Activated CD8-positive, alpha-beta T cell treated with anti-CD3 and anti-CD28 coated beads, Interleukin-2, amount 10 ng/mL, durations not matched to agents 7 days and 5 days (primary cell): ENCODE data around the gene MPRIP. TPM values are rescaled to one million over a fixed set of nuclear protein-coding genes. Genes with fewer than 3 reads are reported as not detected.

Experiments
- ATAC-seq: fragments of 150-1000 bp; cut with Tn5 transposase; one replicate; pipeline ENCODE4 v1.10.0; 2021; ENCODE audit warnings: moderate library complexity
- CTCF ChIA-PET: fragments of 350-600 bp; sonication (Branson Sonifier 250); formaldehyde crosslinking; loops from one replicate; lab custom pipeline; 2021; ENCODE audit warnings: antibody characterized with exemption; lab: Charles Lee
- POLR2A ChIA-PET: fragments of 350-600 bp; sonication (Branson Sonifier 250); formaldehyde crosslinking; loops from one replicate; lab custom pipeline; 2021; ENCODE audit warnings: antibody characterized with exemption; lab: Charles Lee
- DNase-seq: peaks from one replicate; pipeline ENCODE4 v3.0.0-alpha.2; 2020
- H3K27ac Mint-ChIP-seq: one replicate; pipeline ENCODE4 v1.8.0; 2021; ENCODE audit warnings: mild to moderate bottlenecking, mixed read lengths
- H3K27me3 Mint-ChIP-seq: one replicate; pipeline ENCODE4 v1.8.0; 2021; ENCODE audit warnings: low read depth, mixed read lengths
- H3K36me3 Mint-ChIP-seq: one replicate; pipeline ENCODE4 v1.8.0; 2021; ENCODE audit warnings: low read depth, mixed read lengths
- H3K4me1 Mint-ChIP-seq: one replicate; pipeline ENCODE4 v1.8.0; 2021; ENCODE audit warnings: low read depth, mixed read lengths
- H3K4me3 Mint-ChIP-seq: one replicate; pipeline ENCODE4 v1.8.0; 2021; ENCODE audit warnings: mild to moderate bottlenecking, mixed read lengths
- H3K9me3 Mint-ChIP-seq: one replicate; pipeline ENCODE4 v1.8.0; 2022; ENCODE audit warnings: mixed read lengths; ENCODE audit not compliant: insufficient read depth
- total RNA-seq, 2 experiments: library from RNA; stranded (reverse); gene quantifications; one replicate each; pipeline ENCODE4 v1.2.3, GENCODE V29; 2021

Gene MPRIP
- total RNA-seq, 2 experiments from 2014 or later = 217 to 226 TPM

DNA sequence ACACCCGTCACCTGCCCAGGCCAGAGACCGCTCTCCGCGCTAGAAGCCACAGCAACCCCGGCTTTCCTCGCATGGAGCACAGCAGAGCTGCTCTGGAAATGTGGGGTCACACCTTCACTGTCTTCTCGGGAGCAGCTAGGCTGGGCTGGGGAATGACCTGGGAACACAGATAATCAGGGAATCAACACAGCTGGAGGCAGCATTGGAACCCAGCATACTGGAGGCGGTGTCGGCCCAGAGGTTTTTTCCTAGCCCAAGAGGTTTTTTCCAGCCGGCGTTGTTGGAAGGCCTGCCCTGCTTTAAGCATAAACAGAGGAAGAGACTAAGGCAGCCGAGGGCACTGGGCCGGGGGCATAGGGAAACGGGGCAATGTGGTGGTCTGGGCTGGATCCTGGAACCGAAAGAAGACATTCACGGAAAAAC is 164.7 kb downstream of the MPRIP start:
- no peak for DNase-seq
- CTCF ChIA-PET = interaction anchor here (0.8 kb wide), 1 partner anchor 17 kb away, joined by 3 read pairs; no protein-coding TSS in a partner anchor
- Mint-ChIP-seq H3K9me3 (no peaks in the 10 kb centered on the region), H3K36me3 (peaks cover 11% of the 10 kb centered on the region), H3K27ac (no peak overlapping the region), H3K4me3 (peak overlapping the region; percentile 45), H3K4me1 (peaks cover 33% of the 10 kb centered on the region), H3K27me3 (no peaks in the 10 kb centered on the region)
- ATAC-seq = no peak
- POLR2A ChIA-PET = interaction anchor here (0.9 kb wide), 1 partner anchor 17 kb away, joined by 4 read pairs; no protein-coding TSS in a partner anchor

DNA sequence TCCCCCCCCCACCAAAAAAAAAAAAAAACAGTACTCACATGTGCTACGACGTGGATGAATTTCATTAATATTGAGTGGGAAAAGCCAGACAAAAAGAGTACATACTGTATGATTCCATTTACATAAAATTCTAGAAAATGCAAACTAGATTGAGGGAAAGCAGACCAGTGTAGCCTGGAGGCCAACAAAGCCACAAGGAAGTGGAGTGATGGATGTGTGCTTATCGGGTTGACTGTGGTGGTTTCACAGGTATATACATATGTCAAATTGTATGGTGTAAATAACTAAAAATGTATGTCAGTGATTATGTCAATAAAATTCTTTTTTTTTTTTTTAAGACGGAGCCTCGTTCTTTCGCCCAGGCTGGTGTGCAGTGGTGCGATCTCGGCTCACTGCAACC is 165.7 kb downstream of the MPRIP start:
- H3K4me1 Mint-ChIP-seq = peaks cover 33% of the 10 kb centered on the region
- POLR2A ChIA-PET = no interaction called here
- H3K9me3 Mint-ChIP-seq = no peaks in the 10 kb centered on the region
- H3K27me3 Mint-ChIP-seq = no peaks in the 10 kb centered on the region
- DNase-seq (no peak), ATAC-seq (no peak)
- CTCF ChIA-PET = no interaction called here
- no peak overlapping the region for H3K27ac Mint-ChIP-seq
- H3K36me3 Mint-ChIP-seq = peaks cover 12% of the 10 kb centered on the region
- H3K4me3 Mint-ChIP-seq = no peak overlapping the region

DNA sequence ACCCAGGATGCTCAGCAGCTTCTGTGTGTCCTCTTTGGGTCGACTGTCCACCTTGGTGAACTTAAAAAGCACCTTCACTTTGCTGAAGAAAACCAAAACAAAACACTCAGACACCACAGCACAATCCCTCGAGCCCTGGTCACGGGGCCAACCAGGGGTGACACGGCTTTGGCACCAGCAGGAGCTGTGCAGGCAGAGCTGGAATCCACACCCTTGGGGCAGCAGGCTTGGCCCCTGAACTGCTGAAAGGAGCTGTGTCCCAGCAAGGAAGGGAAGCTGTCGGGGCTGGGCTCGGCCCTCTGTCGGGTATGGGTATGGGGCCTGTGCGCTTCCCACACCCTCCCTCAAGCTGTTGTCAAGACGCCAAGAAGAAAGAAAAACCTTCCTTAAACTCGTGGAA is 171.5 kb downstream of the MPRIP start:
- Mint-ChIP-seq H3K4me1 (no peaks in the 10 kb centered on the region), H3K27me3 (no peaks in the 10 kb centered on the region), H3K9me3 (no peaks in the 10 kb centered on the region), H3K27ac (no peak overlapping the region), H3K36me3 (peaks cover 29% of the 10 kb centered on the region), H3K4me3 (no peak overlapping the region)
- DNase-seq = no peak
- POLR2A ChIA-PET = interaction anchor here (1.3 kb wide), 1 partner anchor 22 kb away, joined by 3 read pairs; no protein-coding TSS in a partner anchor
- CTCF ChIA-PET = interaction anchor here (0.9 kb wide), 1 partner anchor 72 kb away, joined by 3 read pairs; no protein-coding TSS in a partner anchor
- ATAC-seq = no peak

DNA sequence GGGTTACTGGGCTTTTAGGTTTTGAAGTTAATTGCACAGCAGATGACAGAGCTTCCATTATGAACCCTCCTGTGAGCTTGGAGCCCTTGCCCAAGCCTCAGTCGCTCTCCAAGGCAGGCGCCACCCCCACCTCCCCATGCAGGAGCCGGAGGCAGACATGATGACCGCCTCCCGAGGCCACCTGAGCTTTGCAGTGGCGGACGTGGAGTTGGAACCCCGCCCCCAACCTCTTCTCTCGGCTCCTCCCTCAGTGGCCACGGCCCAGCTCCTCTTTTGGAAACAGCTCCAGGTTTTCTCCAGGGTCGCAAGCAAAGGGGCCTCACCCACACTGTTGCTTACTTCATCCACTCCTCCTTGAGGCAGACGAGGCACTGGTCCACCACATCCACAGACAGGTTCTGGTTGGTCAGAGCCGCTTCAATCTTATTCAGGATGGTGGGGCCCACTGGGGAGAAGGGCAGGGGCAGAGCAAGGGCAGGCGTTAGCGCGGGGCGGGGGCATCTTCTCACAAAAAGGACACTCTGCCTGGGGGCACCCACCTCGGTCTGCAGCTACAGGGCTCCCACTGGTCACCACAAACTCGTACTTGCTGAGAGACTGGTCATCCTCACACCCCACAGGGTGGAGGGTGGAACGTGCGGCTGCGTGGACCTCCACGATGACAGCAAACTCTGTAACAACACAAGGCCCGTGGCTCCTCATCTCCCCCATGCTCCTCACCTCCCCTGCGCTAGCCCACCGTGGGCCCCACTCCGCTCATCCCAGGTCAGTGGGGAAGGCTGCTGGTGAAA is 172.6 kb downstream of the MPRIP start:
- ChIA-PET POLR2A (interaction anchor here (1.3 kb wide), 1 partner anchor 21 kb away, joined by 3 read pairs; no protein-coding TSS in a partner anchor), CTCF (no interaction called here)
- Mint-ChIP-seq H3K36me3 (peaks cover 33% of the 10 kb centered on the region), H3K9me3 (no peaks in the 10 kb centered on the region), H3K27me3 (no peaks in the 10 kb centered on the region), H3K4me1 (no peaks in the 10 kb centered on the region), H3K4me3 (no peak overlapping the region), H3K27ac (no peak overlapping the region)
- ATAC-seq (no peak), DNase-seq (no peak)

DNA sequence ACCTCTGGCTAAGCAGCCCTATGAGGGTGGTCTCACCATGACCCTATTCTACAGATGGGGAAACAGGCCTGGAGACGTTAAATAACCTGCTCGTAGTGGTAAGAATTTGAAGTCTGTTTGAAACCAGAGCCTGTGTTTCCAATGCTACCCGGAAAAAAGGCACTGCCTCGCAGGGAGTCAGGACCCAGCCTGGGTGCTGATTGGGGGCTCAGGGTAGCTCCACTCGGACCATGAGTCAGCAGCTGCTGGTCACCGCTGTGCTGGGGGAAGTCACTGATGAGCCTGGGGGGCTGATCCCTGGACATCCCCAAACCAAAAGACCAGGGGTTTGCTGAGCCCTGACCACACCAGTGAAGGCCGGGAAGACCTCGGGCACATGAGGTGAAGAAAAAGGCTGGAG is 173.3 kb downstream of the MPRIP start:
- Mint-ChIP-seq H3K4me3 (no peak overlapping the region), H3K27ac (no peak overlapping the region), H3K9me3 (no peaks in the 10 kb centered on the region), H3K27me3 (no peaks in the 10 kb centered on the region), H3K4me1 (no peaks in the 10 kb centered on the region), H3K36me3 (peaks cover 35% of the 10 kb centered on the region)
- no peak for ATAC-seq
- DNase-seq = no peak
- POLR2A ChIA-PET = no interaction called here
- CTCF ChIA-PET = no interaction called here

DNA sequence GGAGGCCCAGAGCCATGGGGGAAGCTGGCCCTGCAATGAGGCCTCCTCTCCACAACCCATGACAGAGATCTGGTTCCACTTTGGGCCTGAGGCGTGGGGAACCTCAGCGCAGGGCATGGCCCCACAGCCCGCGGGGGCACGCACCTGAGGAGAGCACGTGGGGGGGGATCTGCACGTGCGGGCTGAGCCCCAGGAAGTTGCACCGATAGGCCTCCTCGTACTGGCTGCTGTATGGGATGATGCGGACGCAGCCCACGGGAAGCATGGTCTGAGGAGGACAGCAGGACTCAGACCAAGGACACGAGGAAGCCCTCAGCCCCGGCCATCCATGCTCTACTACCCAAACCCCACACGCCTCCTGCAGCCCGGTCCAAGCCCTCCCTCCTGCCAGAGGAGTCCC is 174.0 kb downstream of the MPRIP start:
- H3K4me3 Mint-ChIP-seq = no peak overlapping the region
- ChIA-PET CTCF (no interaction called here), POLR2A (no interaction called here)
- H3K4me1 Mint-ChIP-seq = no peaks in the 10 kb centered on the region
- peaks cover 41% of the 10 kb centered on the region for H3K36me3 Mint-ChIP-seq
- no peaks in the 10 kb centered on the region for H3K27me3 Mint-ChIP-seq
- no peaks in the 10 kb centered on the region for H3K9me3 Mint-ChIP-seq
- ATAC-seq = no peak
- no peak for DNase-seq
- peak overlapping the region; percentile 50 for H3K27ac Mint-ChIP-seq

DNA sequence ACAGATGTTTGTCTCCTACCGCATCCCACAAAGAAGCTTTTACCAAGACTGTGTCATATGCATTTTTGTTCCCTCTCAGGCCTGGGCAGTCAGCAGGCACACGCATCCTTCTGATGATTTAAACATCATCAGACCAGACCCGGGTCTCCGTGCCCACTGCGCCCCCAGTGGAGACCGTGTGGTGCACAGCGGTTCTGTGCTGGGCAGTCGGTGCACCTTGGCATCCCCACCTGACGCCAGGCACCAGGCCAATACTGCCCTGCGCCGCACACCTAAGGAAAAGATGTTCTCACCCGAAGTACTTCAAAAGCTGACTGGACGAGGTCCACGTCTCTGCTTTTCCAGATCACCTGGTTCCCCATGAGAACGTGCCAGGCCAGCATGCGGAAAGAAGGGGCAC is 174.5 kb downstream of the MPRIP start:
- POLR2A ChIA-PET = no interaction called here
- Mint-ChIP-seq H3K36me3 (peaks cover 44% of the 10 kb centered on the region), H3K9me3 (no peaks in the 10 kb centered on the region)

DNA sequence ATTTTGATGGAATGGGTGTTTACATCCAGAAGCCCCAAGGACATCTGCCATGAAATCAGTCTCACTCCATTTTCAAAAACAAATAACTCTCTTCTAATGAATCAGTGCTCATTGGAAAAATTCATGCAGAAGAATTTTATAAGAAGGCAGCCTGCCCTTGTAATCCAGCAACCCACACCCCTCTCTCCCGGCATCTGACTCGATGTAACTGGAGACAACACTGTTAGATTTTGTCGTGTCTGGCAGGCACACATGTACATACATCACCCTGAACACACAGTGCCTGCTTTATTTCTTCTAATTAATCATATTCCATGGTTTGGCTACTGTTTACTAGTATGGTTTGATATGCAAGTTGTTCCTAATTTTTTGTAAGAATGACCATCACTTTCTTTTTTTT is 175.7 kb downstream of the MPRIP start:
- Mint-ChIP-seq H3K36me3 (peaks cover 48% of the 10 kb centered on the region), H3K4me3 (no peak overlapping the region), H3K4me1 (no peaks in the 10 kb centered on the region), H3K9me3 (no peaks in the 10 kb centered on the region), H3K27me3 (no peaks in the 10 kb centered on the region), H3K27ac (no peak overlapping the region)
- ATAC-seq (no peak), DNase-seq (no peak)
- POLR2A ChIA-PET = no interaction called here
- CTCF ChIA-PET = no interaction called here

More for the DNA sequence above, 174.5 kb downstream of the MPRIP start:
- Mint-ChIP-seq H3K27me3 (no peaks in the 10 kb centered on the region), H3K27ac (no peak overlapping the region), H3K4me3 (no peak overlapping the region), H3K4me1 (no peaks in the 10 kb centered on the region)
- DNase-seq (no peak), ATAC-seq (no peak)
- CTCF ChIA-PET = no interaction called here

DNA sequence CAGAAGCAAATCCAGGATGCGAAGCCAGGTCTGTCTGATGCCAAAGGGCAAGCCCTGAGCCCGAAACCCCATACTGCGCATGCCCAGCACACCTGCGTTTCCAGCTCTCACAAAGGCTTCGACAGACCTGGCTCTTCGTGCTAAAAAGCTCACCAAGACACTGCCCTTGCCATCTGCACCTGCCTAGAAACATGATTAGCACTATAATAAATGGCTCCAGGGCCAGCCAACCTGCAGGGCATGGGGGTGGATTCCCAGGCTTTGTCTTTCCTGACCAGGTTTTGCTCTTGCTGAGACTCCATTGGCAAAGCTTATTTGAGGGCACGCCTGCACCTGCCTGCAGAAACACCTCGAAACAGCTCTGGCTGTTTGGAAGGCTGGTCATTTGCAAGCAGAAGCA is 178.3 kb downstream of the MPRIP start:
- Mint-ChIP-seq H3K4me3 (no peak overlapping the region), H3K27me3 (no peaks in the 10 kb centered on the region), H3K9me3 (no peaks in the 10 kb centered on the region), H3K27ac (no peak overlapping the region), H3K36me3 (peaks cover 58% of the 10 kb centered on the region), H3K4me1 (no peaks in the 10 kb centered on the region)
- no peak for ATAC-seq
- ChIA-PET CTCF (interaction anchor here (1.4 kb wide), 1 partner anchor 78 kb away, joined by 3 read pairs; no protein-coding TSS in a partner anchor), POLR2A (interaction anchor here (0.9 kb wide), 1 partner anchor 17 kb away, joined by 3 read pairs; no protein-coding TSS in a partner anchor)
- DNase-seq = no peak

DNA sequence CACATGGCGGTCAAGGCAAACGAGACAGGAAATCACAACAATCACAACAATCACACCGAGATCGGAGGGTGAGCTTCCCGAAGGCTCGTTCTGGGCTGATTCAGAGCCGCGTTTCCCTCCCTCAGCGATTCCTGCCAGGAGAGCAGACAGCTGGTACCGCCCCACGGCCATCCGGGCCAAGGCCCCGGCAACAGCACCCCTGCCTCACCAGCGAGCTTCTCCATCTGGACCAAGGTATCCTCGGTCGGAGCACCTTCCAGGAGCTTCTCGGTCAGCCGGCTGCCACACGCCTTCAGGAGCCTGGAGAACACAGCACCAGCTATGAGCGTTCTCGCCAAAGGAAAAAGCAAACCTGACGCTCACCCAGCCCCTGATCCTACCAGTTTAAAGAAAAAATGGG is 179.1 kb downstream of the MPRIP start:
- Mint-ChIP-seq H3K4me1 (no peaks in the 10 kb centered on the region), H3K4me3 (no peak overlapping the region), H3K27me3 (no peaks in the 10 kb centered on the region), H3K36me3 (peaks cover 65% of the 10 kb centered on the region), H3K9me3 (no peaks in the 10 kb centered on the region), H3K27ac (no peak overlapping the region)
- ChIA-PET POLR2A (interaction anchor here (0.6 to 0.9 kb wide), 3 partner anchors 17 to 771 kb away, joined by 3 to 4 read pairs (median 3); no protein-coding TSS in a partner anchor), CTCF (interaction anchor here (1.4 kb wide), 1 partner anchor 79 kb away, joined by 3 read pairs; no protein-coding TSS in a partner anchor)
- DNase-seq (no peak), ATAC-seq (no peak)

DNA sequence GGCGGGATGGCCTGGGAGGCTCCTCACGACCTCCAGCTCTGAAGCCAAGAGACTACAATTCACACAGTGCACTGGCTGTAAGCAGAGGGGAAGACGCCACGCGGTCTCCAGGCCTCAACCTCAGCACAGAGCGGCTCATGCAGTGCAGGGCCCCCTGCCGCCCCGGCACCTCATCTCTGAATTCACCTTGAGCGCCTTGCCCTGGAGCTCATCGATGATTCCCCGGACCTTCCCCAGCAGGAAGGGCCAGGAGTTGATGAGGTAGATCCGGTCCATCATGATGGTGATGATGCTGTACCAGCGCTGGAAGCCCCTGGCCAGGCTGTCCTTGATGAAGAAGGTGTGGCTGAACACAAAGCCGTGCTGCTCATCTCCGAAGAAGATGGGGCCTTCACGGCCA is 181.5 kb downstream of the MPRIP start:
- H3K27ac Mint-ChIP-seq = no peak overlapping the region
- no peaks in the 10 kb centered on the region for H3K4me1 Mint-ChIP-seq
- ChIA-PET POLR2A (interaction anchor here (0.5 to 1.1 kb wide), 2 partner anchors 13 to 14 kb away, joined by 3 to 4 read pairs; partner anchors contain the start of gene FLCN), CTCF (no interaction called here)
- DNase-seq = no peak
- H3K36me3 Mint-ChIP-seq = peaks cover 59% of the 10 kb centered on the region
- H3K27me3 Mint-ChIP-seq = no peaks in the 10 kb centered on the region
- H3K4me3 Mint-ChIP-seq = no peak overlapping the region
- no peaks in the 10 kb centered on the region for H3K9me3 Mint-ChIP-seq
- ATAC-seq = no peak

DNA sequence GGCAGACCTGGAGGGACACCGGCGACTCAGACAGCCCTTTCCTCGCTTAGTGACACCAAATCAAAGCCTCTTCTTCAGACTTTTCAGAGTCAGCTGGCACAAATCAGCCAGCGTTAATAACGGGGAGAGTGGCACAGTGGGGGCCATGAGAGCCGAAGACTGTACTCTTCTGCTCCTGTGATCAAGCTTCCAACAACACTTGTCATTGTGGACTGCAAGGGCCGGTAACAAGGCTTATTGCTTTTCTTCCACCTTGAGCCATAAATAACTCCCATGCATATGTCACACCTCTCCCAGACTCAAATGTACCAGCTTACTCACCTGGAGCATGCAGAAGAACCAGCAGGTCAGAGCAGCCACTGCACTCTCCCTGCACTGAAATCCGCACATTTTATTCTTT is 181.9 kb downstream of the MPRIP start:
- ATAC-seq (no peak), DNase-seq (no peak)
- H3K4me3 Mint-ChIP-seq = no peak overlapping the region
- peaks cover 58% of the 10 kb centered on the region for H3K36me3 Mint-ChIP-seq
- POLR2A ChIA-PET = interaction anchor here (0.5 to 1.1 kb wide), 2 partner anchors 13 to 14 kb away, joined by 3 to 4 read pairs; partner anchors contain the start of gene FLCN
- no peaks in the 10 kb centered on the region for H3K27me3 Mint-ChIP-seq
- no peak overlapping the region for H3K27ac Mint-ChIP-seq
- H3K9me3 Mint-ChIP-seq = no peaks in the 10 kb centered on the region
- CTCF ChIA-PET = no interaction called here
- no peaks in the 10 kb centered on the region for H3K4me1 Mint-ChIP-seq
